T-helper 1 cell treated with Interleukin-12 subunit alpha and Interleukin-12 subunit beta and Interleukin-4 antibody, amounts not matched to agents 30 μg/mL and 1 μg/mL, for 36 hours (primary cell): ENCODE data around the gene SELENOO.

ENCODE experiments used
- H3K27ac Mint-ChIP-seq: one replicate; pipeline ENCODE4 v1.8.0; 2021; ENCODE audit warnings: mild to moderate bottlenecking, mixed read lengths
- H3K27me3 Mint-ChIP-seq: one replicate; pipeline ENCODE4 v1.8.0; 2021; ENCODE audit warnings: low read depth, mixed read lengths
- H3K36me3 Mint-ChIP-seq: one replicate; pipeline ENCODE4 v1.8.0; 2021; ENCODE audit warnings: low read depth, mixed read lengths
- H3K4me1 Mint-ChIP-seq: one replicate; pipeline ENCODE4 v1.8.0; 2021; ENCODE audit warnings: low read depth, mixed read lengths
- H3K4me3 Mint-ChIP-seq: one replicate; pipeline ENCODE4 v1.8.0; 2021; ENCODE audit warnings: mild to moderate bottlenecking, moderate library complexity, mixed read lengths
- H3K9me3 Mint-ChIP-seq: one replicate; pipeline ENCODE4 v1.8.0; 2021; ENCODE audit warnings: mixed read lengths

The SELENOO gene

DNA sequence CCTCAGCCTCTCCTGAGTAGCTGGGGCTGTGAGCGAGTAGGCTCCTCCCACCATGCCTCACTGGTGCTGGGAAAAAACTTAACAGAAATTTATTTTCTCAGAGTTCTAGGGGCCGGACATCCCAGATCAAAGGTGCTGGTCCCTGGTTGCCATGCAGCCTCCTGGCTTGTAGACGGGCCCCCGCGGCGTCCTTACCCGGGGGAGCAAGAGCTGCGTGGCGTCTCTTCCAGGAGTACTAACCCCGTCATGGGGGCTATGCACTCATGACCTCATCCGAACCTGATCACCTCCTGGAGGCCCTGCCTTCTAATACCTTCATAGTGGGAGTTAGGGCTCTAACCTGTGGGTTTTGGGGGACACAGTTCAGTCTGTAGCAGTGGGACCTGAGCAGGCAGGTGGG, 12.5 kb upstream of the SELENOO start:
- Mint-ChIP-seq H3K27ac (peak overlapping the region; percentile 36), H3K4me3 (no peak overlapping the region), H3K27me3 (no peaks in the 10 kb centered on the region), H3K36me3 (peaks cover 14% of the 10 kb centered on the region), H3K4me1 (peaks cover 35% of the 10 kb centered on the region), H3K9me3 (no peaks in the 10 kb centered on the region)

DNA sequence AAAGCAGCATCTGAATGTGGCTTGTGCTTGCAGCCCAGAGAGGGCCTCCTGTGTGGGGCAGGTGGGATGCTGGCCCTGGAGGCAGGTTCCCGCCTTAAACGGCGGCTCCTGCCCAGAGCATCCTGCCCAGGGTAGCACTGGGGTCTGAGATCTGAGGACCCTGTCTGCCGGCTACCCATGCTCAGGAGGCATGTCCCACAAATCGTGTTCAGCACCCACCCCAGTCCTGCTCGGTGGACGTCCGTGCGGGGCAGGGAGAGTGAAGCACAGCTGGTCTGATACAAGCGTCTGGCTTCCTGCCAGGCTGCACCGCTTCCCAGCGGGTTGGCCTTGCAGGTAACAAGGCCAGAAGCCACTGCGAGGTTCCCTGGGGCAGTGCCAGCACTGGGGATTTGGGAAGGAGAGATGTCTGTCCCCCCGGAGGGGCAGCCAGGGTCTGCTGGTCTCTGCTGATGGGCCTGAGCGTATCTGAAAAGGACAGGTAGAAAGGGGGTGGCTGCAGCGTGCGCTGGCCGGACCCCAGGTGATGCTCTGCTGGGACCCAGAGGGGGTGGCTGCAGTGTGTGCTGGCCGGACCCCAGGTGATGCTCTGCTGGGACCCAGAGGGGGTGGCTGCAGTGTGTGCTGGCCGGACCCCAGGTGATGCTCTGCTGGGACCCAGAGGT, 11.5 kb upstream of the SELENOO start:
- peaks cover 14% of the 10 kb centered on the region for H3K36me3 Mint-ChIP-seq
- peaks cover 35% of the 10 kb centered on the region for H3K4me1 Mint-ChIP-seq
- H3K27ac Mint-ChIP-seq = peak overlapping the region; percentile 97
- H3K4me3 Mint-ChIP-seq = peak overlapping the region; percentile 89
- H3K27me3 Mint-ChIP-seq = no peaks in the 10 kb centered on the region
- no peaks in the 10 kb centered on the region for H3K9me3 Mint-ChIP-seq

DNA sequence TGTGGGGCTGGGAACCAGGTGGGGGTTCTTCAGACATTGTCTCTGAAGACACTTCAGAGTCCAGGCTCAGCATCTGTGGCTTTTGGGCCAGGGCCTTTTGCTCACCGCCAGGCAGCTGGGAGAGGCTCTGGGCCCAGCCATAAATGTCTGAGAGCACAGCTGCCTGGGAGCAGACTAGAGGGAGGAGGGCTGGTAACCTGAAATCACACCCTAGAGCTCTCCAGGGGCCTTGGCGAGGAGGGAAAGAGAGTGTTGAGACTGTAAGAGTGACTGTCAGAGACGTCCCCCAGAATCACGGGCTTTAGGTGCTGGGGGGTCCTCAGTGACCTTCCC, 11.0 kb upstream of the SELENOO start:
- H3K4me1 Mint-ChIP-seq = peaks cover 35% of the 10 kb centered on the region

DNA sequence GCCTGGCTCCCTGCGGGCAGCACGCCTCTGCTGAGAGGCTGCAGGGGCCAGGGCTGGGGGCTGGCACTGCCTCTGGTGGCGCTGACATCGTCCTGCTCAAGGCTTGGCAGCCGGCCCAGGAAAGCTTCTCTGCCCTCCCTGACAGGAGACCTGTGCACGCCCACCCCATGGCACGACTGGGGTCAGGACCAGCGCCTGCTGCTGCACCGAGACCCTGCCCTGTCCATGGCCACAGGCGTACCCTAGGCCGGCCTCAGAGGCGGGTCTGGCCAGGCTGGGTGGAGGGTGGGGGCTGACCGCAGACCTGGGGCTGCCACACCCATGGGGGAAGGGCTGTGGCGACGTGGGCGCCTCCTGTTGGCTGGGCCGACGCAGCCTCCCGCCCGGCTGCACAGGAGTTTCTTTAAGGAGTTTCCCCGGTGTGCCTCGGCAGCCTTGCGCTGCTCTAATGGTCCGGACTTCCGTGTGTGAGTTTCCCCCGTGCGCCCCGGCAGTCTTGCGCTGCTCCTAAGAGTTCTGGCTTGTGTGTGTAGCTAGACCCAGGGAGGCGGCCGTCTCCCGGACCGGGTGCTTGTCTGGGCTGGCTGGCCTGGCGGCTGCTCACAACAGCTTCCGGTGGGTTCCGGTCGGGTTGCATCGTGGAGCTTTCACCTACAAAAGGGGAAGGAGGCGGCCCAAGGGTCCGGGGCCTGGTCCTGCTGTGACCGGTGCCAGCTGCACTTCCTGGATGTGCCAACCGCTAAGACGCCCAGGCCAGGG, 10.4 kb upstream of the SELENOO start:
- Mint-ChIP-seq H3K27me3 (no peaks in the 10 kb centered on the region), H3K4me3 (peak overlapping the region; percentile 89), H3K27ac (peak overlapping the region; percentile 97), H3K4me1 (peaks cover 34% of the 10 kb centered on the region), H3K9me3 (no peaks in the 10 kb centered on the region), H3K36me3 (peaks cover 14% of the 10 kb centered on the region)

More for the DNA sequence above, 11.0 kb upstream of the SELENOO start:
- Mint-ChIP-seq H3K27me3 (no peaks in the 10 kb centered on the region), H3K4me3 (peak overlapping the region; percentile 89), H3K9me3 (no peaks in the 10 kb centered on the region), H3K27ac (peak overlapping the region; percentile 97), H3K36me3 (peaks cover 14% of the 10 kb centered on the region)

DNA sequence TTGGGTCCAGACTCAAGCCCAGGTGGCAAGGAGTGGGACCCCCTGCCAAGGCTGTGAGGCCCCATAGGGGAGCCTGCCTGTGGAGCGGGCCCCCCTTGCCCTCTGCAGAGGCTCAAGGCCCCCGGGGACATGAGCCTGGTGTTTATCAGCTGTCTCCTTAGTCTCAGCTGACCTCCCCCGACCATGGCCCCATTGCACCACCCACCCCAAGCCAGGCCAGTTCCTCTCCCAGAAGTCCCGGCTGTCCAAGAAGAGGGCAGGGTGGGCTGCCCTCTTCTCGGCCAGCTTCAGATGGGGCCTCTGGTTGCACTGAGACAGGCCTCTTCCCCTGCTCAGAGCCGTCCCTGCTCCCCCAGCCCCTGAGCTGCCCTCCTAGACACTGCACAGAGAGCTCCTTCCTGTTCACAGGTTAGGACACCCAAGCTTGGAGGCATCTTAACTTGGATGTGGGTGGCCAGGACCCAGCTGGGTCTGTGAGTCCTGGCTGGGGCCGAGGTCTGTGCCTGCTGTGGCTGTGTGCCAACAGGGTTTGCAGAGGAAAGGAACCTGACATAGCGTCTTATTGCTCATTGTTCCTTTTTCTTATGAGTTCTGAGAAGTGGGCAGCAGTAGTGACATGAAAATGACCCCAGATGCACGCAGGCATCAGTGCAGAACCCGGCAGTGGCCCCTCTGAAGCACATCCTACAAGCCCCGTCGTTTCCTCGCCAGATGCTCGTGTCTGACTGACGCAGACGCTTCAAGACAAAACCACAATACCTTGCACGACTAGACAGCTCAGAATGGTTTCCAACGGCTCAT, 9.7 kb upstream of the SELENOO start:
- Mint-ChIP-seq H3K4me1 (peaks cover 33% of the 10 kb centered on the region), H3K4me3 (peak overlapping the region; percentile 89), H3K9me3 (no peaks in the 10 kb centered on the region)

DNA sequence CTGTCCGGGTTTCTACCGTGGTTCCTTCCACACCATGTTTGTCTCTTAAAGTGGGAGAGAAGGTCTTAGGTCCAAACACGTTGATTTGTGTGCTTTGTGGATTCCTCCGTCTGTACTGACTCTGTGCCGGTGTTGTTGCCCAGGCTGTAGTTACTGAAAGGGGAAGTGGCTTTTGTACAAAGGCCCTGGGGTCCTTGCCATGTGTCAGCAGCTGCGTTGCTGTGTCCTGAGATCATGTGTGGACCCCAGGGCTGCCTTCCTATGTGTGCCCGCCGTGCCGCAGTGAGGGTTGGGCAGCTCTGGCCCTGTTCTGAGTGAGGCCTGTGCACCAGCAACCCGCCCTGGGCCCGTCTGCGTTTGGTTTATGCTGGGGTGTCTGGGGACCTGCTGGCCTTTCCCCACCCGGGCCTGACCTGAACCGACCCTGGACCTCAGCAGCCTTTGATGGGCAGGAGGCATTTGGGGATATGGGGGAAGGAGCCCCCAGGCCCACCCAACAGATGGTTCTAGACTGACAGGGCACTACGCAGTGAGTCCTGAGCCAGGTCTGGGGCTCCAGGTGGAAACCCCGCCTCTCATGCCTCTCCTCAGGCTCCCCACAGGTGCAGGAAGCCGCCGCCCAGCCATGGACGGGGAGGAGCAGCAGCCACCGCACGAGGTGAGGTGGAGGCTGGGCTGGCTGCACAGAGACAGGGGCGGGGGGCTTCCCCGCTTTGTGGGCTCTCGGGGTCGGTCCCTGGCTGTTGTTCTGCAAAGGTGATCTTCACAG, 8.2 kb upstream of the SELENOO start:
- Mint-ChIP-seq H3K36me3 (peaks cover 8% of the 10 kb centered on the region), H3K27me3 (no peaks in the 10 kb centered on the region), H3K27ac (peak overlapping the region; percentile 97), H3K4me3 (peak overlapping the region; percentile 71), H3K4me1 (peaks cover 27% of the 10 kb centered on the region), H3K9me3 (no peaks in the 10 kb centered on the region)

More for the DNA sequence above, 9.7 kb upstream of the SELENOO start:
- Mint-ChIP-seq H3K36me3 (peaks cover 14% of the 10 kb centered on the region), H3K27ac (peak overlapping the region; percentile 97), H3K27me3 (no peaks in the 10 kb centered on the region)

DNA sequence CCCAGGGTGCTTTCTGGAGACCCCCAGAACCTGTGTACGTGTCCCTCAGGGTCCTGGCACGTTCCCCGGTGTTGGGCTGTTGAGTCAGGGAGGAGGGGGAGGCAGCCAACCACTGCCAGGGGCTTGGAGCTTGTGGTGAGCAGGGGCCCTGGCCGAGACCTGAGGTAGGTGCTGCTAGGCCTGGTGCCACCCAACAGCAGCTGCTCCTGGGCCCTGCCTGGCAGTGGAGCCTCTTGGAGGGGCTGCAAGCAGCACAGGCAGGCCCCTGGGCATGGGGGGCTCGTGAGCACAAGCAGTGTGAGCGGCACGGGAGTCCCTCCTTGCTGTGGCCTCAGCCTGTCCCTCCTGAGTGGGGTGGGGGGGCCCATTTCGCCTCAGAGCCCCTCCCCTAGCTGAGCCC, 7.2 kb upstream of the SELENOO start:
- peaks cover 8% of the 10 kb centered on the region for H3K36me3 Mint-ChIP-seq
- no peak overlapping the region for H3K4me3 Mint-ChIP-seq
- peaks cover 25% of the 10 kb centered on the region for H3K4me1 Mint-ChIP-seq
- H3K27ac Mint-ChIP-seq = no peak overlapping the region
- H3K27me3 Mint-ChIP-seq = no peaks in the 10 kb centered on the region
- H3K9me3 Mint-ChIP-seq = no peaks in the 10 kb centered on the region

DNA sequence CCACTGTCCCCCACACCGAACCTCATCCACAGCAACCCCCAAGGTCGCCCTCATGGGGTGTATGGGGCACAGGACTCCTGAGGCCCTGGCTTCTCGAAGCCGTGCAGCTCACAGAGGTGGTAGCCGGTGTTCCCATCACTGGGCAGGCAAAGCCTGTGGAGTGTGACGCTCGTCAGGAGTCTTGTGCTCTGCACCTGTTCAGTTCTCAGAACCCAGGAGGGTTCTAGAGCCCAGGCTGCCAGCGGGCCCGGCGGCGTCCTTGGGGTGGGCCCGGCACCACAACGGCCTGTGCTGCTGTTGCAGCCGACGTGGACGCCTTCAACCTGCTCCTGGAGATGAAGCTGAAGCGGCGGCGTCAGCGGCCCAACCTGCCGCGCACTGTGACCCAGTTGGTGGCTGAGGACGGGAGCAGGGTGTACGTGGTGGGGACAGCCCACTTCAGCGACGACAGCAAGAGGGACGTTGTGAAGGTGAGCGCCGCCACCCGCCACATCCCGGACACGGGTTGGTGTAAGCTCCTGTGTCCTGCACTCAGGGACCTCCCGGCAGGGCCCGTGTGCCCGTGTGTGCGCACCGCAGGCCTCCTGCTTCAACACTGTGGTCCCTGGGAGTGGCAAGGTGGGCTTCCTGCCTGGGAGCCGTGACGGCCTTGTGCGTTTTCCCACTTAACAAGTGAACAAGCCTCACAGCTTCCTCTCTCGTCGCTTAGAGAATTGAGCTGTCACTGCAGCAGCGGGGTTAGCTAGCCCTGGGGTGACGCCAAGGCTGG, 6.6 kb upstream of the SELENOO start:
- H3K27ac Mint-ChIP-seq = no peak overlapping the region
- H3K4me3 Mint-ChIP-seq = no peak overlapping the region
- H3K36me3 Mint-ChIP-seq = peaks cover 8% of the 10 kb centered on the region
- H3K27me3 Mint-ChIP-seq = no peaks in the 10 kb centered on the region
- H3K4me1 Mint-ChIP-seq = peaks cover 22% of the 10 kb centered on the region
- no peaks in the 10 kb centered on the region for H3K9me3 Mint-ChIP-seq

DNA sequence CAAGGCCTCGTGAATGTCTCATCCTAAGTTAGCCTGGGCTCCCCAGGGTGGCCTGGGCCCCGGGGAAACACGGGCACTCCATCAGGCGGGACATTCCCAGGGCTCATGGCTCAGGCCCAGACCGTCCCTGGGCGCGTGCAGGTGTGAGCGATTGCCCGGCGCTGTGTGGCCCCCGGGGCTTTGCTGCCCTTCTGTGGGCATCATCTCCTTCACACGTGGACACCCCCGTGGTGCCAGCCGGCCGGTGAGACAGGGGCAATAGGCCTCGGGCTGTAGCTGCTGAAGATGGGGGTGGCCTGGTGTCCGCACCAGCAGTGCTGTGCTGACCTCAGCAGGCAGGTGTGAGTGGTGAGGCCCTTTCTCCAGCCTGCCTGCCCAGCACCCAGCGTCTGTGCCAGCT, 4.6 kb upstream of the SELENOO start:
- H3K36me3 Mint-ChIP-seq = peaks cover 7% of the 10 kb centered on the region
- peaks cover 15% of the 10 kb centered on the region for H3K4me1 Mint-ChIP-seq
- H3K4me3 Mint-ChIP-seq = no peak overlapping the region
- H3K9me3 Mint-ChIP-seq = no peaks in the 10 kb centered on the region
- no peak overlapping the region for H3K27ac Mint-ChIP-seq
- no peaks in the 10 kb centered on the region for H3K27me3 Mint-ChIP-seq

DNA sequence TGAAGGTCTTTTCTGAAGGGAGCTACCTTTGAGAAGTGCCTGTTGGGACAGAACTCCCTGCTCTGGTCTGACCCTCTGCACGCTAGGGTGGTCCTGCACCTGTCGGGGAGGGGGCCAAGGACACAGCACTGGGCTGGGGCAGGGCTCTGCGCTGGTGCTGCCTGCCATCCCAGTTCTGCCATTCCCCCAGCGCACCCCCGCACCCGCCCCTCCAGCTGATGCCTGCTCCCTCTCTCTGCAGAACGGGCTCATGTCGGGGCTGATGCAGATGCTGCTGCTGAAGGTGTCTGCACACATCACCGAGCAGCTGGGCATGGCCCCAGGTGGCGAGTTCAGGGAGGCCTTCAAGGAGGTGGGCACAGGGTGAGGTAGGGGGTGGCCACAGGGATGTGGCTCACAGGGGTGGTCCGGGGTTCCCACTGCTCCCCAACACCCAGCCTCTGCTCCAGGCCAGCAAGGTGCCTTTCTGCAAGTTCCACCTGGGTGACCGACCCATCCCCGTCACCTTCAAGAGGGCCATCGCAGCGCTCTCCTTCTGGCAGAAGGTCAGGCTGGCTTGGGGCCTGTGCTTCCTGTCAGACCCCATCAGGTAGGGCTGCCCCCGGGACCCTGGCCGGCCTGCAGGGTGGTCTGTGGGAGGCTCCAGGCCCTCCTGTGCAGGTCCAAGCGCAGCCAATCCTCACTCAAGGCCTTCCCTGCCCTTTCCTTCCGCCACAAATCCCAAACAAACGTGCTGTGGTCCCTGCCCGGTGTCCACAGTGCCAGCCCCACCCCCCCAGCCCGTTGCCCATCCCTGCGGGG, 3.6 kb upstream of the SELENOO start:
- Mint-ChIP-seq H3K9me3 (no peaks in the 10 kb centered on the region), H3K27ac (no peak overlapping the region), H3K4me3 (no peak overlapping the region), H3K36me3 (peaks cover 5% of the 10 kb centered on the region), H3K4me1 (peaks cover 12% of the 10 kb centered on the region), H3K27me3 (no peaks in the 10 kb centered on the region)

DNA sequence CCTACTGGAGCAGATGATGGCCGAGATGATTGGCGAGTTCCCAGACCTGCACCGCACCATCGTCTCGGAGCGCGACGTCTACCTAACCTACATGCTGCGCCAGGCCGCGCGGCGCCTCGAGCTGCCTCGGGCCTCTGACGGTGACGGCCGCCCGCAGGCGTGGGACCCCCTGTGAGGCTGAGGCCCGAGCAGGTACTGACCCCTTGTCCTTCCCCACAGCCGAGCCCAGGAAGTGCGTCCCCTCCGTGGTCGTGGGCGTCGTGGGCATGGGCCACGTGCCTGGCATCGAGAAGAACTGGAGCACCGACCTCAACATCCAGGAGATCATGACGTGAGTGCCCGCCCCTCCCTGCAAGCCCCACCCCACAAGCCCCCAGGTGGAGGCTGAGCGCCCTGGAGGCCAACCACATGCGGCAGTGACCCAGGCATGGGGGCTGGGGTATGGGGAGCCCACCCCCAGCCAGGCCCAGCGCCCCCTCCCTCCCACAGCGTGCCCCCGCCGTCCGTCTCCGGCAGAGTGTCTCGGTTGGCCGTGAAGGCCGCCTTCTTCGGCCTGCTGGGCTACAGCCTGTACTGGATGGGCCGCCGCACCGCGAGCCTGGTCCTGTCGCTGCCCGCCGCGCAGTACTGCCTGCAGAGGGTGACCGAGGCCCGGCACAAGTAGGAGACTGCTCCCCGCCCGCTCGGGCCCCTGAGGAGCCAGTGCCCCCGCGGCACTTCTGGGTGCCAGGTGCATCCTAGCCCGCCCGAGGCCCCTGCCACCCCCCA, 2.8 kb upstream of the SELENOO start:
- Mint-ChIP-seq H3K36me3 (peaks cover 4% of the 10 kb centered on the region), H3K27me3 (no peaks in the 10 kb centered on the region), H3K4me3 (no peak overlapping the region), H3K9me3 (no peaks in the 10 kb centered on the region), H3K4me1 (peaks cover 11% of the 10 kb centered on the region), H3K27ac (no peak overlapping the region)

DNA sequence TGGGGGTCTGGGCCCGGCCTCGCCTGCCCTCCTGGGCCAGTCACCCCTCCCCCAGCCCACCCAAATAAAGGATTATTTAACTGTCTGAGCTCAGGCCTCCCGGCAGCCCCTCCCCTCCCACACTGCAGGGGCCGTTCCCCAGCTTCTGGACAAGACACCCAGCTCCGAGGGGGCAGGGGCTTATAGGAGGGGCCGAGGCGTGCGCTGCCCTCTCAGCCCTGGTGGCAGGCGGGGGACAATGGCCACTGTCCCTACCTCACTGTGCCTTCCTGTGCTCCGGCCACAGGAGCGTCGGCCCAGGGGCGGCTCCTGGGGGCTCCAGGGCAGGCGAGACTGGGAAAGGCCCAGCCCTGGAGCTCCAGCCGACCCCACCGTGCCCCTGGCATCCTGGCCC, 2.2 kb upstream of the SELENOO start:
- Mint-ChIP-seq H3K36me3 (peaks cover 6% of the 10 kb centered on the region), H3K27ac (no peak overlapping the region), H3K27me3 (no peaks in the 10 kb centered on the region), H3K4me1 (peaks cover 13% of the 10 kb centered on the region), H3K9me3 (no peaks in the 10 kb centered on the region), H3K4me3 (no peak overlapping the region)
